ENCODE results near the gene COL2A1. TPM values are rescaled to one million over a fixed set of nuclear protein-coding genes. Genes with fewer than 3 reads are reported as not detected.

Gene COL2A1
- total RNA-seq, 1 donor from 2014 or later: 0.27 TPM

DNA sequence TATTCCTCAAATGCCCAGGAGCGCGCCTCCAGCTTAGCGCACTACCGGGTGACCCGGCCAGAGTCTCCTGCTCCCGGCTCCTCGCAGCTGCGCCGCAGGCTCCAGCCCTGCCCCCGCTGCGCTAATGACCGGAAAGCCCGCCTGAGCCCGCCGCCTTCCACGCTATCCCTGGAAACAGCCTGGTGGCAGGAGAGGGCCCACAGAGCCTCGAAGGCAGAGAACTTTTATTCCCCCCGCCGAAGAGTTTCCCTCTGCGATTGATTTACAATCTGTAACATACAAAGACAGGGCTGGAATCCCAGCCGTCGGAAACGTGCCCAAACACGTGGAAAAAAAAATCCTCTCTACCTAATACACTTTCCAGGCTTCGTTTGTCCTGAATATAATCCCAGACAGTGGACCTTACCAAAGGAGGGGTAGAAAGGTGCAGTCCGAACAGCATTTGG is 1.5 kb downstream of the COL2A1 start:
- Mint-ChIP-seq H3K4me3 (ENCODE audit: low read depth) (no peak overlapping the region), H3K27ac (no peak overlapping the region), H3K27me3 (ENCODE audit: low read depth) (peaks cover 89% of the 10 kb centered on the region), H3K9me3 (no peaks in the 10 kb centered on the region), H3K36me3 (ENCODE audit: low read depth) (no peaks in the 10 kb centered on the region), H3K4me1 (ENCODE audit: low read depth) (peaks cover 25% of the 10 kb centered on the region)
- no peak for DNase-seq (ENCODE audit: low spot score)
- intact Hi-C loops (cut with micrococcal nuclease): loop anchor here (10.0 kb wide), 1 partner anchor 982 kb away; no protein-coding TSS in a partner anchor

- no peak overlapping the region for H3K27ac Mint-ChIP-seq
- peaks cover 25% of the 10 kb centered on the region for H3K4me1 Mint-ChIP-seq (ENCODE audit: low read depth)
- peak overlapping the region; percentile 49 for H3K4me3 Mint-ChIP-seq (ENCODE audit: low read depth)
- H3K27me3 Mint-ChIP-seq (ENCODE audit: low read depth): peaks cover 88% of the 10 kb centered on the region
- no peak for DNase-seq (ENCODE audit: low spot score)
- H3K9me3 Mint-ChIP-seq: no peaks in the 10 kb centered on the region
- H3K36me3 Mint-ChIP-seq (ENCODE audit: low read depth): no peaks in the 10 kb centered on the region
- intact Hi-C loops (cut with micrococcal nuclease): loop anchor here (10.0 kb wide), 1 partner anchor 982 kb away; no protein-coding TSS in a partner anchor
Observed at GRCh38 chr12:48002414-48002730, 1.9 kb downstream of the COL2A1 start.

GRCh38 chr12:48001505-48002413 is 2.5 kb downstream of the COL2A1 start:
- no peak overlapping the region for H3K27ac Mint-ChIP-seq
- H3K27me3 Mint-ChIP-seq (ENCODE audit: low read depth): peaks cover 87% of the 10 kb centered on the region
- H3K4me3 Mint-ChIP-seq (ENCODE audit: low read depth): peak overlapping the region; percentile 71
- intact Hi-C loops (cut with micrococcal nuclease): loop anchor here (10.0 kb wide), 1 partner anchor 983 kb away; no protein-coding TSS in a partner anchor
- no peaks in the 10 kb centered on the region for H3K36me3 Mint-ChIP-seq (ENCODE audit: low read depth)
- DNase-seq (ENCODE audit: low spot score): no peak
- H3K9me3 Mint-ChIP-seq: no peaks in the 10 kb centered on the region
- peaks cover 25% of the 10 kb centered on the region for H3K4me1 Mint-ChIP-seq (ENCODE audit: low read depth)

GRCh38 chr12:48000878-48001504 is 3.3 kb downstream of the COL2A1 start:
- intact Hi-C loops (cut with micrococcal nuclease): loop anchor here (10.0 kb wide), 1 partner anchor 984 kb away; no protein-coding TSS in a partner anchor
- H3K36me3 Mint-ChIP-seq (ENCODE audit: low read depth): no peaks in the 10 kb centered on the region
- H3K4me1 Mint-ChIP-seq (ENCODE audit: low read depth): peaks cover 25% of the 10 kb centered on the region
- peaks cover 81% of the 10 kb centered on the region for H3K27me3 Mint-ChIP-seq (ENCODE audit: low read depth)
- H3K9me3 Mint-ChIP-seq: no peaks in the 10 kb centered on the region
- DNase-seq (ENCODE audit: low spot score): no peak
- H3K4me3 Mint-ChIP-seq (ENCODE audit: low read depth): peak overlapping the region; percentile 71
- H3K27ac Mint-ChIP-seq: no peak overlapping the region

DNA sequence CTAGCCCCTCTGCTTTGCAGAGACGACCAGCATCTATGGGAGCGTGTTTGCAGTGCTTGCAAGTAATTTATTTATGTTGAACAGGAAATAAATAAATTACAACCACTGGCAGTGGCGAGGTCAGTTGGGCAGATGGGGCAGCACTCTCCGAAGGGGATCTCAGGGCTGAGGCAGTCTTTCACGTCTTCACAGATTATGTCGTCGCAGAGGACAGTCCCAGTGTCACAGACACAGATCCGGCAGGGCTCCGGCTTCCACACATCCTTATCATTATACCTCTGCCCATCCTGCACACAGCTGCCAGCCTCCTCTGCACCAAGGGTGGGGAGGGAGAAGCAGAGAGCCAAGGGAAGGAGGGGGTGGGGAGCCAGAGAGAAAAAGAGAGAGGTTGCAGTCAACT is 4.5 kb downstream of the COL2A1 start:
- Mint-ChIP-seq H3K9me3 (no peaks in the 10 kb centered on the region), H3K4me1 (ENCODE audit: low read depth) (peaks cover 25% of the 10 kb centered on the region), H3K4me3 (ENCODE audit: low read depth) (no peak overlapping the region), H3K27me3 (ENCODE audit: low read depth) (peaks cover 81% of the 10 kb centered on the region), H3K27ac (no peak overlapping the region), H3K36me3 (ENCODE audit: low read depth) (no peaks in the 10 kb centered on the region)
- intact Hi-C loops (cut with micrococcal nuclease): loop anchor here (10.0 kb wide), 1 partner anchor 985 kb away; no protein-coding TSS in a partner anchor
- no peak for DNase-seq (ENCODE audit: low spot score)

GRCh38 chr12:47997321-47997720 is 7.0 kb downstream of the COL2A1 start:
- DNase-seq (ENCODE audit: low spot score): no peak
- Mint-ChIP-seq H3K4me1 (ENCODE audit: low read depth) (peaks cover 11% of the 10 kb centered on the region), H3K27ac (no peak overlapping the region), H3K4me3 (ENCODE audit: low read depth) (no peak overlapping the region), H3K36me3 (ENCODE audit: low read depth) (no peaks in the 10 kb centered on the region), H3K9me3 (no peaks in the 10 kb centered on the region), H3K27me3 (ENCODE audit: low read depth) (peaks cover 87% of the 10 kb centered on the region)
- intact Hi-C loops (cut with micrococcal nuclease): no loop called here

DNA sequence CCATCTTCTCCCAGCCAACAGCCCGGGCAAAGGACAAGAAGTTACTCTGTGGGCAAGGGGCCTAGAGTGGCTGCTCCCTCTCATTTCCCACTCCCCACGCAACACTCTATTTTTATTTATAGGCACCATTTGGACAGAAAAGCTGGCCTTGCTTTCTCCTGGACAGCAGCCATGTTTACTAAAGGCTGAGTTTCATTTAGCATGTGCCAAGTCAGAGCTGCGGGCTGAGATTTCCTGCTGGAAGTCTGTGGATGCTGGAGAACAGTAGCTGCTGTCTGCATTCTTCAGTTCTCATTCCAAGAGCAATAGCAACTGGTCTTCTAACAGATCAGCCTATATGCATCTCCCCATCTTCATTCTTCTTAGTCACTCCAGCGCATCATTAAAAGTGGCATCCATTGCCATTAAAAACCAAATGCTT is 8.3 kb downstream of the COL2A1 start:
- no peak for DNase-seq (ENCODE audit: low spot score)
- Mint-ChIP-seq H3K27ac (no peak overlapping the region), H3K27me3 (ENCODE audit: low read depth) (peaks cover 86% of the 10 kb centered on the region), H3K4me3 (ENCODE audit: low read depth) (no peak overlapping the region), H3K36me3 (ENCODE audit: low read depth) (no peaks in the 10 kb centered on the region), H3K9me3 (no peaks in the 10 kb centered on the region), H3K4me1 (ENCODE audit: low read depth) (peaks cover 4% of the 10 kb centered on the region)
- intact Hi-C loops (cut with micrococcal nuclease): no loop called here

DNA sequence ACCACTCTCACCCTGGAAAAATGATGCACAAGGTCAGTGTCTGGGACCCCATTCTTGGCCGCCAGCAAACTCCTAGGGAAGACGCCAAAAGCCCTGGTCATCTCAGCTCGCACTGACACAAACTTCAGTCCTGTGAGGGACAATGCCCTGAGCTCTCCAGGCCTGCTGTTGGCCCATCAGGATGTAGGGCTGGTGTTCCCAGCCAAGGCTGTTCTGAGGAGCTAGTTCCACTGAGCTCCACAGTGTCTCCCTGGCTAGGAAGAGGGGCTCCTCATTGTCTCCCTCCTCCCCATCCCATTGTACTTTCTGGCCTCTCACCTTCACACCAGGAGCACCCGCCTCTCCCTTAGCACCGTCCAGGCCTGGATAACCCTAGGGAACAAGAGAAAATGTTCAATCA is 10.8 kb downstream of the COL2A1 start:
- intact Hi-C loops (cut with micrococcal nuclease): no loop called here
- peaks cover 65% of the 10 kb centered on the region for H3K27me3 Mint-ChIP-seq (ENCODE audit: low read depth)
- no peaks in the 10 kb centered on the region for H3K36me3 Mint-ChIP-seq (ENCODE audit: low read depth)
- H3K9me3 Mint-ChIP-seq: no peaks in the 10 kb centered on the region
- no peak overlapping the region for H3K4me3 Mint-ChIP-seq (ENCODE audit: low read depth)
- H3K27ac Mint-ChIP-seq: no peak overlapping the region
- H3K4me1 Mint-ChIP-seq (ENCODE audit: low read depth): peaks cover 16% of the 10 kb centered on the region
- DNase-seq (ENCODE audit: low spot score): no peak

GRCh38 chr12:47992776-47993175 is 11.5 kb downstream of the COL2A1 start:
- no peak for DNase-seq (ENCODE audit: low spot score)
- H3K4me3 Mint-ChIP-seq (ENCODE audit: low read depth): no peak overlapping the region
- H3K27ac Mint-ChIP-seq: no peak overlapping the region
- H3K36me3 Mint-ChIP-seq (ENCODE audit: low read depth): no peaks in the 10 kb centered on the region
- intact Hi-C loops (cut with micrococcal nuclease): no loop called here
- H3K9me3 Mint-ChIP-seq: no peaks in the 10 kb centered on the region
- peaks cover 62% of the 10 kb centered on the region for H3K27me3 Mint-ChIP-seq (ENCODE audit: low read depth)
- H3K4me1 Mint-ChIP-seq (ENCODE audit: low read depth): peaks cover 16% of the 10 kb centered on the region

DNA sequence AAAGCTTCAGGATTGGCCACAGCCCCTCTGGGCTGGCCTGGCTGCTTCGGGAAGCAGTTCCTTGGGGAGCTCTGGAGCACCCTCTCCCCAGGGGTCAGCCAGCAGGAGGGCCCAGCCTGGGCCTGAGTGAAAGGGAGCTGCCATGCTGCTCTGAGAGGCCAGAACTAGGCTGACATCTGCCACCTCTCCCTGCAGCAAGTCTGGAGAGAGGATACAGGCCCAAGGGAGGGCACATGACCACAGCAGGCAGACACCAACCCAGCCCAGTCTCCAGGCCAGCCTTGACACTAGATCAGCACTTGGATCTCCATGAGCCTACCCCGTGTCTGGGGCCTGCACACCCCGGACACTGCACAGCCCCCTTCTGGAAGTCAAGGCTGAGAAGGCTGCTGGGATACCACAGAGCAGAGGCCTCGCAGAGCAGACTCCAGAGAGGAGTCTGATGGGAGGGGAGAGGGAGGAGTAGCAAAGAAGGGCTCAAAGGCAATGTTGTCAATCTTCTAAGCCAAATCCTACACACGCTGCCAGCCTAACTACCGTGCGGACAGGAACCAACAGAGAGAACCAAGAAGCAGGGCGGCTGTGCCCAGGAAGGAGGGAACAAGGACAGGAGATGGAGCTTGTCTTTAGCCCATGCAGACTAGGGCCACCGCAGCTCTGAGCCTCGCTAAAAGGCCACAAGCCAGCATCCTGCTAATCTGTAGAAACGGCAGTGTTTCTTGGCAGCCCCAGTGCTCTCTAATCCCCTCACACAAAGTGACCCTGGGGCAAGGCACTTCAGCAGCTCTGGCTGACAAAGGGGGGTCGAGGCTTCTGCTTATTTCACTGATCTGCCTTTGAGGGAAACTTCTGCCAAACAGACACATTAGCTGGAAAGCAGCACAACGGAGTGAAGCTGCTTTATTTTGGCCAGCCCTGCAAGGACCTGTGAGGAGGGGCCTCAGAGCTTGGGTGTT is 12.9 kb downstream of the COL2A1 start:
- Mint-ChIP-seq H3K36me3 (ENCODE audit: low read depth) (no peaks in the 10 kb centered on the region), H3K27me3 (ENCODE audit: low read depth) (peaks cover 61% of the 10 kb centered on the region), H3K4me1 (ENCODE audit: low read depth) (peaks cover 16% of the 10 kb centered on the region), H3K9me3 (no peaks in the 10 kb centered on the region), H3K4me3 (ENCODE audit: low read depth) (no peak overlapping the region), H3K27ac (no peak overlapping the region)
- DNase-seq (ENCODE audit: low spot score): no peak
- intact Hi-C loops (cut with micrococcal nuclease): no loop called here

DNA sequence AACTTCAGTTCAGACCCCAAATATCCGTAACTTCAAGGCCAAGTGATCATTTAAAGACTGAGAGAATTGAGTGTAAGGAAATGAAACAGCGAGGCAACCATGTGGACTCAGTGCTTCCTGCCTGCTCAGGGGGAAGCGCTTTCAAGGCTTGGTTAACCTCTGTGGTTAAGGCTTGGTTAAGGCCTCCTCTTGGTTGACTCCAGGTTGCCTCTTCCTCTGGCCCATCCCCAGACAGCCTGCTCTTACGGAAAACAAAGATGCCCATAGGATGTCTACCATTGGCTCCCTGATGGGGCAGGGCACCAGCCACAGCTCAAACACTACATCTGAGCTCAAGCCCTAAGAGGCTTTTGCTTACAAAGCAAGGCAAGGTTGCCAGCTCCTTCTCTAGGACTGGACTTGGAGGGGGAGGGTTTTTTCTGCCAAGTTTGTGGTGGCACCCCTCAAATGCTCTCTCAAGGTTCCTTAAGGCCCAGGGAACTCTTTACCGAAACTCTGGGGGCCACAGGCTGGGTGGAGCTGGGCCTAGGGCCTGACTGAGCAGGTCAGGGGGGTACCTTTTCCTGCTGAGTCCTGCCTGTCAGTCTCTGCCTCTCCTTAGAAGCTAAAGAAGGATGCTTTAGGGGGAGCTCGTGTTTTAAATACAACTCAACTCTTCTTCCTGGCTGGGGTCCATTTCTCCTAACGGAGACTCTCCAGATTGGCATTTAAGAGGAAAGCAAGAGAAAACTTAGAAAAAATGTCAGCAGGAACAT is 13.7 kb downstream of the COL2A1 start:
- H3K4me3 Mint-ChIP-seq (ENCODE audit: low read depth): no peak overlapping the region
- H3K4me1 Mint-ChIP-seq (ENCODE audit: low read depth): peaks cover 16% of the 10 kb centered on the region
- H3K27me3 Mint-ChIP-seq (ENCODE audit: low read depth): peaks cover 56% of the 10 kb centered on the region
- peak overlapping the region; percentile 53 for H3K27ac Mint-ChIP-seq
- no peaks in the 10 kb centered on the region for H3K9me3 Mint-ChIP-seq
- no peaks in the 10 kb centered on the region for H3K36me3 Mint-ChIP-seq (ENCODE audit: low read depth)
- intact Hi-C loops (cut with micrococcal nuclease): no loop called here
- DNase-seq (ENCODE audit: low spot score): peak; percentile 69

DNA sequence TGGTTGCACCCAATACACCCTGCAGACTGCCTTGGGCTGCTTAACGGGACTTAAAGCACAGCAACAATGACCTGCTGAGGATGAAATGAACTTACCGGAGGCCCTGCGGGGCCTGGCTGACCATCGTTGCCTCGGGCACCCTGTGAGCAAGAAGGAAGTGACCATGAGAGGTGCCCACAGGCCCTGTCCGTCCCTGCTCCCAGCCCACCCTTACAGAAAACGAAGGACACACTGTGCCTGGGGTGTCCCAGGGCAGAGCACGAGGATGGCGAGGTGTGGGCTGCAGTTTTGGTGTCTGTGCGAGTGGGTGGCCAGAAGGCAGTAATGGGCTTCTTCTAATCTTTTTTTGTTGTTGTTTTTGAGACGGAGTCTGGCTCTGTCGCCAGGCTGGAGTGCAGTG is 14.6 kb downstream of the COL2A1 start:
- Mint-ChIP-seq H3K4me1 (ENCODE audit: low read depth) (peaks cover 16% of the 10 kb centered on the region), H3K36me3 (ENCODE audit: low read depth) (no peaks in the 10 kb centered on the region), H3K27ac (peak overlapping the region; percentile 53), H3K9me3 (no peaks in the 10 kb centered on the region), H3K27me3 (ENCODE audit: low read depth) (peaks cover 52% of the 10 kb centered on the region), H3K4me3 (ENCODE audit: low read depth) (no peak overlapping the region)
- intact Hi-C loops (cut with micrococcal nuclease): no loop called here
- no peak for DNase-seq (ENCODE audit: low spot score)

Measured in activated T-helper 2 cell treated with anti-CD3 and anti-CD28 coated beads, Interferon-gamma antibody, Interleukin-2, Interleukin-4, amounts not matched to agents 10 μg/mL and 5 μg/mL and 100 μg/mL, durations not matched to agents 14 hours and 24 hours and 36 hours (primary cell).